H1 (cell line): ENCODE results near the gene VGLL4. TPM values are rescaled to one million over a fixed set of nuclear protein-coding genes. Genes with fewer than 3 reads are reported as not detected.

ENCODE experiments used
- CTCF ChIA-PET: fragments of 300-600 bp; sonication (Branson Sonifier 250); formaldehyde crosslinking; loops from one replicate; lab custom pipeline; 2021; ENCODE audit not compliant: partially characterized antibody; lab: Charles Lee
- POLR2A ChIA-PET: fragments of 300-600 bp; sonication (Branson Sonifier 250); formaldehyde crosslinking; loops from one replicate; lab custom pipeline; 2021; ENCODE audit warnings: inconsistent platforms; ENCODE audit not compliant: partially characterized antibody; lab: Charles Lee
- DNase-seq, 2 experiments: peaks; one replicate each; pipeline versions ENCODE4 v3.0.0 to v3.0.0-alpha.2; 2010 to 2022; ENCODE audit warnings: low spot score in 2 of 2, low read depth in 1 of 2, mixed read lengths in 1 of 2
- FAIRE-seq: peaks from 2 replicates; lab custom pipeline; 2011; peaks lifted over from hg19 to GRCh38; lab: Jason Lieb, UNC
- H2AFZ ChIP-seq: 2 replicates; pipeline ENCODE4 v1.8.1; 2012; ENCODE audit warnings: low read length, inconsistent platforms
- H2AK5ac ChIP-seq: 2 replicates; pipeline ENCODE4 v1.6.1; 2013; ENCODE audit warnings: low read depth, low read length
- H2BK120ac ChIP-seq: replicated peaks from 2 replicates; pipeline ENCODE3; 2013; ENCODE audit warnings: low read depth, low read length, inconsistent platforms
- H2BK12ac ChIP-seq: 2 replicates; pipeline ENCODE4 v1.6.1; 2013; ENCODE audit warnings: low read depth, low read length
- H2BK15ac ChIP-seq: 2 replicates; pipeline ENCODE4 v1.6.1; 2013; ENCODE audit warnings: low read length
- H2BK20ac ChIP-seq: 2 replicates; pipeline ENCODE4 v1.6.1; 2013; ENCODE audit warnings: low read length
- H2BK5ac ChIP-seq: 2 replicates; pipeline ENCODE4 v1.6.1; 2013; ENCODE audit warnings: low read depth, low read length
- H3K14ac ChIP-seq: 2 replicates; pipeline ENCODE4 v1.6.1; 2013; ENCODE audit warnings: inconsistent platforms; ENCODE audit not compliant: insufficient read length
- H3K18ac ChIP-seq: 2 replicates; pipeline ENCODE4 v1.6.1; 2013; ENCODE audit warnings: low read length; ENCODE audit errors: extremely low read depth
- H3K23ac ChIP-seq: 2 replicates; pipeline ENCODE4 v1.6.1; 2013; ENCODE audit warnings: inconsistent platforms; ENCODE audit not compliant: insufficient read length
- H3K23me2 ChIP-seq: 2 replicates; pipeline ENCODE4 v1.6.1; 2013; ENCODE audit warnings: low read depth, low read length
- H3K27ac ChIP-seq: 2 replicates; pipeline ENCODE4 v1.6.1; 2011; ENCODE audit warnings: low read depth, low read length, inconsistent platforms
- H3K27me3 ChIP-seq, 4 experiments: replicated peaks in 1 of 4; 1 replicate in 1 of 4; 2 replicates in 3 of 4; pipeline versions ENCODE4 v1.6.1 to v1.8.1; 2011 to 2013; ENCODE audit warnings: low read length in 3 of 4, mild to moderate bottlenecking in 3 of 4, inconsistent platforms in 2 of 4, mixed read lengths in 2 of 4, moderate library complexity in 1 of 4; ENCODE audit not compliant: control insufficient read depth in 3 of 4, insufficient read depth in 3 of 4; ENCODE audit errors: extremely low read depth in 1 of 4
- H3K36me3 ChIP-seq, 4 experiments: 2 replicates each; pipeline versions ENCODE4 v1.6.1 to v1.8.1; 2011 to 2013; ENCODE audit warnings: mild to moderate bottlenecking in 4 of 4, low read length in 3 of 4, moderate library complexity in 2 of 4, control low read depth in 1 of 4, inconsistent platforms in 1 of 4; ENCODE audit not compliant: insufficient read depth in 4 of 4, control insufficient read depth in 2 of 4
- H3K4ac ChIP-seq: replicated peaks from 2 replicates; pipeline ENCODE3; 2013; ENCODE audit warnings: low read length, low read depth, mixed read lengths, inconsistent platforms; ENCODE audit not compliant: insufficient read length
- H3K4me1 ChIP-seq, 4 experiments: replicated peaks in 1 of 4; 1 replicate in 1 of 4; 2 replicates in 3 of 4; pipeline versions ENCODE4 v1.6.1 to v1.8.1; 2011 to 2013; ENCODE audit warnings: low read length in 3 of 4, inconsistent platforms in 2 of 4, mixed read lengths in 1 of 4; ENCODE audit not compliant: insufficient read depth in 4 of 4, control insufficient read depth in 3 of 4
- H3K4me2 ChIP-seq, 2 experiments: 2 replicates each; pipeline versions ENCODE4 v1.6.1 to v1.8.1; 2011 to 2013; ENCODE audit warnings: low read depth in 2 of 2, low read length in 2 of 2, control low read depth in 1 of 2, inconsistent platforms in 1 of 2, mild to moderate bottlenecking in 1 of 2; ENCODE audit not compliant: insufficient read depth in 1 of 2
- H3K4me3 ChIP-seq, 4 experiments: fragments of 200-600, 300-600 bp in 1 of 4; sonication (generic), shearing (Covaris generic), sonication (Bioruptor Twin) in 1 of 4; 2 replicates each; pipeline versions ENCODE4 v1.5.1 to v1.8.1; 2011 to 2016; ENCODE audit warnings: low read length in 4 of 4, low read depth in 3 of 4, control low read depth in 2 of 4, inconsistent platforms in 2 of 4, mild to moderate bottlenecking in 2 of 4, mixed read lengths in 1 of 4, moderate library complexity in 1 of 4; ENCODE audit not compliant: insufficient read depth in 2 of 4; ENCODE audit errors: extremely low read depth in 1 of 4
- H3K56ac ChIP-seq: replicated peaks from 2 replicates; pipeline ENCODE3; 2013; ENCODE audit warnings: low read depth, mild to moderate bottlenecking, mixed read lengths, low read length, inconsistent platforms; ENCODE audit not compliant: insufficient read length
- H3K79me1 ChIP-seq: 2 replicates; pipeline ENCODE4 v1.6.1; 2013; ENCODE audit warnings: low read depth, low read length, control low read depth
- H3K79me2 ChIP-seq, 2 experiments: 2 replicates each; pipeline versions ENCODE4 v1.6.1 to v1.8.1; 2012 to 2013; ENCODE audit warnings: low read length in 2 of 2, mild to moderate bottlenecking in 2 of 2, inconsistent platforms in 1 of 2; ENCODE audit not compliant: insufficient read depth in 2 of 2, control insufficient read depth in 1 of 2
- H3K9ac ChIP-seq, 4 experiments: replicated peaks in 1 of 4; 1 replicate in 1 of 4; 2 replicates in 3 of 4; pipeline versions ENCODE4 v1.6.1 to v1.8.1; 2011 to 2013; ENCODE audit warnings: low read depth in 3 of 4, low read length in 3 of 4, control low read depth in 2 of 4, mild to moderate bottlenecking in 2 of 4, moderate library complexity in 2 of 4, inconsistent platforms in 1 of 4; ENCODE audit errors: extremely low read depth in 1 of 4
- H3K9me3 ChIP-seq, 2 experiments: 2 replicates each; pipeline versions ENCODE4 v1.6.1 to v1.8.1; 2012 to 2013; ENCODE audit warnings: mild to moderate bottlenecking in 2 of 2, moderate library complexity in 2 of 2, control low read depth in 1 of 2, inconsistent platforms in 1 of 2, low read depth in 1 of 2, low read length in 1 of 2, mixed read lengths in 1 of 2; ENCODE audit not compliant: insufficient read depth in 2 of 2
- H4K20me1 ChIP-seq, 2 experiments: replicated peaks in 1 of 2; 2 replicates each; pipeline versions ENCODE3 to v1.8.1; 2011 to 2013; ENCODE audit warnings: inconsistent platforms in 2 of 2, low read length in 2 of 2, mild to moderate bottlenecking in 1 of 2; ENCODE audit not compliant: insufficient read depth in 2 of 2, control insufficient read depth in 1 of 2
- H4K5ac ChIP-seq: 2 replicates; pipeline ENCODE4 v1.6.1; 2013; ENCODE audit warnings: low read length, low read depth, mixed read lengths, inconsistent platforms; ENCODE audit not compliant: insufficient read length
- H4K8ac ChIP-seq: 2 replicates; pipeline ENCODE4 v1.8.0; 2013; ENCODE audit warnings: mild to moderate bottlenecking, moderate library complexity, low read length, inconsistent platforms; ENCODE audit not compliant: insufficient read depth; ENCODE audit errors: extremely low read depth
- H4K91ac ChIP-seq: replicated peaks from 2 replicates; pipeline ENCODE3; 2013; ENCODE audit warnings: low read length, mixed read lengths, inconsistent platforms; ENCODE audit not compliant: insufficient read length
- FOSL1 ChIP-seq: IDR thresholded peaks from 2 replicates; pipeline ENCODE4 v1.6.1; 2011; ENCODE audit warnings: mild to moderate bottlenecking, low read depth, low read length, moderate library complexity; ENCODE audit not compliant: insufficient read depth
- NANOG ChIP-seq: IDR thresholded peaks from 2 replicates; pipeline ENCODE4 v1.6.1; 2011; ENCODE audit warnings: low read length, low read depth, mild to moderate bottlenecking, inconsistent platforms; ENCODE audit not compliant: insufficient read depth, poor library complexity, severe bottlenecking
- PHF8 ChIP-seq: fragments of 200-600 bp; sonication (generic); conservative IDR thresholded peaks from 2 replicates; pipeline ENCODE4 v1.7.1; 2012; ENCODE audit warnings: low read depth, mild to moderate bottlenecking, inconsistent platforms, low read length, moderate library complexity
- POLR2AphosphoS5 ChIP-seq: IDR thresholded peaks from 2 replicates; pipeline ENCODE4 v1.6.1; 2011; ENCODE audit warnings: low read depth, low read length
- SIN3A ChIP-seq, 2 experiments: IDR thresholded peaks in 1 of 2; conservative IDR thresholded peaks in 1 of 2; 2 replicates each; pipeline ENCODE4 v1.6.1; 2011 to 2012; ENCODE audit warnings: low read length in 2 of 2, improper control_type of control experiment in 1 of 2, low read depth in 1 of 2, mild to moderate bottlenecking in 1 of 2
- SIRT6 ChIP-seq: IDR thresholded peaks from one replicate; pipeline ENCODE4 v1.7.1; 2012; ENCODE audit warnings: low read length, inconsistent platforms
- ZNF274 ChIP-seq: IDR thresholded peaks from 2 replicates; pipeline ENCODE4 v1.7.0; 2012; ENCODE audit warnings: low read length, borderline replicate concordance; ENCODE audit errors: extremely low read depth
- WGBS, 2 experiments: shearing (Covaris generic) in 1 of 2; methylation state at CpG; one replicate each; pipeline versions ENCODE4 v1.1.6 to v1.1.7; 2013 to 2015; ENCODE audit warnings: low lambda C conversion rate in 2 of 2, mixed read lengths in 2 of 2, inconsistent platforms in 1 of 2, low coverage in 1 of 2, missing lambda C conversion rate in 1 of 2; ENCODE audit not compliant: insufficient replicate concordance in 2 of 2, insufficient coverage in 1 of 2, insufficient read length in 1 of 2; ENCODE audit errors: extremely low coverage in 1 of 2, missing lambda C conversion rate in 1 of 2; 5-methylcytosine and 5-hydroxymethylcytosine counted together
- polyA plus RNA-seq, 7 experiments: library from polyadenylated mRNA; depleted of rRNA in 3 of 7; stranded (reverse) in 5 of 7; unstranded in 2 of 7; fragments of >200 nt in 5 of 7; fragments of 200-250 nt in 2 of 7; gene quantifications; 1 replicate in 5 of 7; 2 replicates in 1 of 7; 4 replicates in 1 of 7; pipeline versions ENCODE4 v1.2.1 to v1.2.3, GENCODE V29; 2011 to 2013; ENCODE audit warnings: missing spikeins in 2 of 7, mixed read lengths in 2 of 7
- total RNA-seq: library from RNA; stranded (reverse); fragmentation: NEBNext Ultra II Directional; extraction: Animal tissue kit (Norgen Biotek cat#: 25700); gene quantifications from 2 replicates; pipeline ENCODE4 v1.2.1, GENCODE V29; 2021

VGLL4 gene
- total and polyA plus RNA-seq, 2 of the 8 experiments (the other 6 are each of a cell fraction or from before 2014, with no cell fraction given): 45.1 to 50.0 TPM

DNA sequence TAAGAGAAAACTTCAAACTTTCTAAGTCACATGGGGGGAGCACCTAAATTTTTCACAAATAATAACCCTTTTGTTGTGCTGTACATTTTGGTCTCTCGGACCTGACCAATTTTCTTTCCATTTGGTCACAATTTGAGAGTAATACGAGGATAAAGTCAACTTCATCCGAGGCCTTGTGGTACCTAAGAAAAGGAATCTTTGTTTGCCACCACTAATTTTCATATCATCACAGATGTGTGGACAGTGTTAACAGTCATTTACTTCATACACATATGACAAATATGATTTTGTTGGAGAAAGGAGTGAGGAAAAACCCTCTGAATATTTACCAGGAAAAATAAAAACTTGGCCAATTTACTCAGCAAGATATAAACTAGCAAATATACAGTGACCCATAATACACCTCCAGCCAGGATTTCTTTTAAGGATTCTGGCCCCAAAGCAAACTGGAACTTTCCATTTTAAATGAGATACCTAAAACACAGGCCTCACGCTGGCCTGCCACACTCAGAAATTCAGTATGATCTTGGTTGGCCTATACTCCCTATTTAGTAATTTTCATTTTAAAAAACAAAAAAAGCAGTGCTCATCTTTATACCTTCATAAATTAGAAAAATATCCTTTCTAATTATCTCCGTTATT, 40.7 kb downstream of the VGLL4 start:
- Histone ChIP-seq H4K91ac (no peak overlapping the region), H3K9me3 (no peaks in the 10 kb centered on the region), H2BK15ac (no peak overlapping the region), H2BK5ac (no peak overlapping the region), H3K4ac (no peak overlapping the region), H3K36me3 (peaks cover 0 to 7% (median 5%) of the 10 kb centered on the region in 4 experiments; a peak in 3 of 8 replicates), H3K14ac (no peak overlapping the region), H3K23ac (no peak overlapping the region), H2BK20ac (no peak overlapping the region), H3K9ac (no peak overlapping the region), H2BK12ac (no peak overlapping the region), H3K23me2 (no peaks in the 10 kb centered on the region), H3K79me2 (peaks cover 3 to 74% of the 10 kb centered on the region in 2 experiments; a peak in 3 of 4 replicates), H4K8ac (no peak overlapping the region), H3K4me3 (no peak overlapping the region), H2AK5ac (no peak overlapping the region), H3K4me1 (peaks cover 4 to 21% (median 17%) of the 10 kb centered on the region in 4 experiments), H3K56ac (no peak overlapping the region), H3K79me1 (peaks cover 4% of the 10 kb centered on the region), H4K20me1 (peaks cover 4 to 7% of the 10 kb centered on the region in 2 experiments), H2AFZ (no peak overlapping the region), H2BK120ac (no peak overlapping the region), H3K27me3 (no peaks in the 10 kb centered on the region), H3K18ac (no peak overlapping the region), H3K4me2 (no peak overlapping the region), H3K27ac (no peak overlapping the region), H4K5ac (no peak overlapping the region)
- POLR2A ChIA-PET: interaction anchor here (1.0 kb wide), 1 partner anchor 18 kb away, joined by 3 read pairs; no protein-coding TSS in a partner anchor
- 89% methylated on average over 5 of the region's 5 CpGs; no CpG with 5 or more reads in 1 of the 2 experiments for WGBS, 2 experiments
- TF ChIP-seq SIRT6: no peak
- TF ChIP-seq FOSL1: no peak
- no peak for TF ChIP-seq SIN3A (conservative IDR thresholded peaks at IDR 0.05 in 1 of 2, IDR thresholded peaks at IDR 0.05 in 1 of 2; ENCODE audit: low read depth in 1 of 2, low read length in 2 of 2)
- no peak for TF ChIP-seq NANOG
- TF ChIP-seq PHF8: no peak
- TF ChIP-seq ZNF274: no peak
- no peak for TF ChIP-seq POLR2AphosphoS5
- CTCF ChIA-PET: no interaction called here
- DNase-seq: no peak
- FAIRE-seq: no peak
